ENCODE measurements around the gene CEP152. TPM values are rescaled to one million over a fixed set of nuclear protein-coding genes. Genes with fewer than 3 reads are reported as not detected.

CEP152 gene
- total RNA-seq, 4 donors from 2014 or later = 9.2 to 12.5 (median 11.2) TPM

DNA sequence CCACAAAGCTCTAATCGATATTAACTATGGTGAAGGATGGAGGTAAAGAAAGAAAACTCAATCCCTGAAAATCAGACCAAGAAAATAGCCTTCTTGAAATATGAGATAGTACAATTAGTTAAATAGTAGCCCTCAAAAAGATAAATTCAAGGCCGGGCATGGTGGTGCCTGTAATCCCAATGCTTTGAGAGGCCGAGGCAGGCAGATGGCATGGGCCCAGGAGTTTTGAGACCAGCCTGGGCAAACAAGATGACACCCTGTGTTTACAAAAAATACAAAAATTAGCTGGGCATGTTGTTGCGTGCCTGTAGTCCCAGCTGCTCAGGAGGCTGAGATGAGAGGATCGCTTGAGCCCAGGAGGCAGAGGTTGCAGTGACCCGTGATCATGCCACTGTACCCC, 31.6 kb upstream of the CEP152 start:
- TF ChIP-seq EP300 (IDR thresholded peaks at IDR 0.05) = no peak
- TF ChIP-seq, protein P1, sequence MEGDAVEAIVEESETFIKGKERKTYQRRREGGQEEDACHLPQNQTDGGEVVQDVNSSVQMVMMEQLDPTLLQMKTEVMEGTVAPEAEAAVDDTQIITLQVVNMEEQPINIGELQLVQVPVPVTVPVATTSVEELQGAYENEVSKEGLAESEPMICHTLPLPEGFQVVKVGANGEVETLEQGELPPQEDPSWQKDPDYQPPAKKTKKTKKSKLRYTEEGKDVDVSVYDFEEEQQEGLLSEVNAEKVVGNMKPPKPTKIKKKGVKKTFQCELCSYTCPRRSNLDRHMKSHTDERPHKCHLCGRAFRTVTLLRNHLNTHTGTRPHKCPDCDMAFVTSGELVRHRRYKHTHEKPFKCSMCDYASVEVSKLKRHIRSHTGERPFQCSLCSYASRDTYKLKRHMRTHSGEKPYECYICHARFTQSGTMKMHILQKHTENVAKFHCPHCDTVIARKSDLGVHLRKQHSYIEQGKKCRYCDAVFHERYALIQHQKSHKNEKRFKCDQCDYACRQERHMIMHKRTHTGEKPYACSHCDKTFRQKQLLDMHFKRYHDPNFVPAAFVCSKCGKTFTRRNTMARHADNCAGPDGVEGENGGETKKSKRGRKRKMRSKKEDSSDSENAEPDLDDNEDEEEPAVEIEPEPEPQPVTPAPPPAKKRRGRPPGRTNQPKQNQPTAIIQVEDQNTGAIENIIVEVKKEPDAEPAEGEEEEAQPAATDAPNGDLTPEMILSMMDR (IDR thresholded peaks at IDR 0.05) = no peak
- no peak for TF ChIP-seq POLR2A (IDR thresholded peaks at IDR 0.05)
- Histone ChIP-seq H3K27me3 (no peaks in the 10 kb centered on the region), H3K4me3 (no peak overlapping the region), H3K4me1 (peaks cover 0 to 15% (median 0%) of the 10 kb centered on the region in 4 donors), H3K9me3 (no peaks in the 10 kb centered on the region), H3K27ac (no peak overlapping the region), H3K36me3 (peaks cover 0 to 44% (median 0%) of the 10 kb centered on the region in 3 donors)
- 95 to 96% methylated on average over 6 of the region's 6 CpGs for WGBS, 2 donors
- DNase-seq (ENCODE audit: low spot score in 2 of 2) = no peak

DNA sequence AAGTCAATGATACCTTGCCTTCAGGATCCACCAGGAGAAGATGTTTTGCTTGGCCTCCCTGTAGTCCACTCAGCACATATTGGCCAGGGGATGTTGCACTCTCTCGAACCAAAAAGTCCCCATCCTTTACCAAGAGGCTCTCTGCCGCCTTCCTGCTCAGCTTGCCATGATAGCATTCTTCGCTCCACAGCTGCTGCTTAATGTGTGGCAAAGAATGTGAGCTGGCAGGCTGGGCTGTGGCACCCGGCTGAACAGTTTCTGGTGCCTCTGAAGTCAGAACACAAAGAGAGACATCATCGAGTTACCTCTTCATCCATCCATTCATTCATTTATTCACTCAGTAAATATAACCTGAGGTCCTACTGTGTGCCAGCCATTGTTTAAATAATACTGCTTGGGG, 23.9 kb upstream of the CEP152 start:
- Histone ChIP-seq H3K4me3 (no peak overlapping the region), H3K27ac (no peak overlapping the region), H3K27me3 (no peaks in the 10 kb centered on the region), H3K36me3 (peaks cover 0 to 48% (median 0%) of the 10 kb centered on the region in 3 donors), H3K4me1 (peaks cover 0 to 6% (median 0%) of the 10 kb centered on the region in 4 donors), H3K9me3 (peaks cover 0 to 16% (median 3%) of the 10 kb centered on the region in 4 donors)
- 85 to 96% methylated on average over 5 of the region's 5 CpGs for WGBS, 2 donors
- DNase-seq (ENCODE audit: low spot score in 2 of 2) = no peak
- TF ChIP-seq, protein P1 (IDR thresholded peaks at IDR 0.05) = no peak
- TF ChIP-seq EP300 (IDR thresholded peaks at IDR 0.05) (no peak), POLR2A (IDR thresholded peaks at IDR 0.05) (no peak)

DNA sequence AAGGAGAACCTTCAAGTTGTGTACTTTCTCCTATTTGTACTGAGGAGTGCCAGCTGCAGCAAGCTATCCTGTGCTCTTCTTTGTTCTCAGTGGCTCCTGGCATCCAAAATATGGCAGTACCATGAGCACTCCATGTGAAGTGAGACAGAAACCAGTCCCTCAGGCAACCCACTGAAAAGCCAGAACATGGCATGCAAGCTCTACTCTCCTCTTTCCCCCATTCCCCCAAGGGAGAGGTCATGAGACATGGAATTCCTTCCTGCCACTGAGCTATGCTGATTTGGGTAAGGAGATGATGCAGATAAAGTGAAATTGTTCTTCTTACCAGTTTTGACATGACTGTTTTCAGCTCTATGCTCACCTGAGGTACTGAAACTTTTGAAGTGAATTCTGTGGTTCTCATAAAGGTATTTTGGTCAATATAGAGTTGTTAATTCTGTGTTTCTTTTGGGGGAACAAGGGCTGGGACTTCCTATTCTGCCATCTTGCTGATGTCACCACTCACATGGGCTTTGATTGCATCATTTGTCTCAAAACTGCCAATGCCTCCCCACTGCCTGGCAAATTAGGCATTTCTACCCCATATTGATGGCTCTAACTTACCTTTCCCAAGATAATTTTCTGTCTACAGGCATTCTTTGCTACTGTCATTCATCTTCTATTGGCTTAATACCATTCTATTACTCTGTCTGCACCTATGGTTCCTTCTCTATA, 22.8 kb upstream of the CEP152 start:
- H3K27me3 ChIP-seq = no peaks in the 10 kb centered on the region
- TF ChIP-seq, protein P1 (IDR thresholded peaks at IDR 0.05) = no peak
- no peak for TF ChIP-seq POLR2A (IDR thresholded peaks at IDR 0.05)
- TF ChIP-seq EP300 (IDR thresholded peaks at IDR 0.05) = no peak

DNA sequence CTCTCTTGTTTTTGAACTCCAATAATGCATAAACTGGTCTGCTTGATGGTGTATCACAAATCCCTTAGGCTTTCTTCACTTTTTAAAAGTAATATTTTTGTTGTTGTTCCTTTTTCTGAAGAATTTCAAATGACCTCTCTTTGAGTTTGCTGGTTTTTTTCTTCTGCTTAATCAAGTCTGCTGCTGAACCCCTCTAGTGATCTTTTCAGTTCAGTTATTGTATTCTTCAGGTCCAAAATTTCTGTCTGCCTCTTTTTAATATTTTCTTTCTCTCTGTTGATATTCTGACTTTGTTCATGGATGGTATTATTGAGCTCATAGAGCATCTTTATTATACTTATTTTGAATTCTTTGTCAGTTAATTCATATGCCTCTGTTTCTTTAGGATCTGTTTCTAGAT, 21.8 kb upstream of the CEP152 start:
- Histone ChIP-seq H3K4me1 (no peaks in the 10 kb centered on the region), H3K9me3 (peaks cover 0 to 16% (median 3%) of the 10 kb centered on the region in 4 donors), H3K27ac (no peak overlapping the region), H3K27me3 (no peaks in the 10 kb centered on the region), H3K4me3 (no peak overlapping the region), H3K36me3 (peaks cover 0 to 43% (median 0%) of the 10 kb centered on the region in 3 donors)
- no peak for DNase-seq (ENCODE audit: low spot score in 2 of 2)
- TF ChIP-seq POLR2A (IDR thresholded peaks at IDR 0.05) = no peak
- TF ChIP-seq EP300 (IDR thresholded peaks at IDR 0.05) = no peak
- TF ChIP-seq, protein P1 (IDR thresholded peaks at IDR 0.05) = no peak

More for the DNA sequence above, 22.8 kb upstream of the CEP152 start:
- Histone ChIP-seq H3K27ac (no peak overlapping the region), H3K9me3 (peaks cover 0 to 16% (median 3%) of the 10 kb centered on the region in 4 donors), H3K4me3 (no peak overlapping the region), H3K36me3 (peaks cover 0 to 43% (median 0%) of the 10 kb centered on the region in 3 donors), H3K4me1 (no peaks in the 10 kb centered on the region)
- no peak for DNase-seq (ENCODE audit: low spot score in 2 of 2)

DNA sequence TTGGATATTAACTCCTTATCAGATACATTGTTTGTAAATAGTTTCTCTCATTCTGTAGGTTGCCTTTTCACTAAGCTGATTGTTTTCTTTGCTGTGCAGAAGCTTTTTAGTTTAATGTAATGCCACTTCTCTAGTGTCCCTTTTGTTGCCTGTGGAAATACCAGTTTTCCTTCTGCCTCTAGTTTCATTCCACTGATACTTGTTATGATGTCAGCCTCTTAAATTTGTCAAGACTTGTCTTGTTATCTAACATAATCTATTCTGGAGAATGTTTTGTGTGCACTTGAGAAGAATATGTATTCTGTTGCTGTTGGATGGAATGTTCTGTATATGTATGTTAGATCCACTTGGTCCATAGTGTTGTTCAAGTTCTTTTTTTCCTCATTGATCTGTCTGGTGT, 18.0 kb upstream of the CEP152 start:
- H3K27ac ChIP-seq = no peak overlapping the region
- peaks cover 0 to 37% (median 0%) of the 10 kb centered on the region in 3 donors for H3K36me3 ChIP-seq
- H3K9me3 ChIP-seq = peaks cover 0 to 16% (median 3%) of the 10 kb centered on the region in 4 donors
- no peaks in the 10 kb centered on the region for H3K4me1 ChIP-seq
- TF ChIP-seq, protein P1 (IDR thresholded peaks at IDR 0.05) = no peak
- no peak for TF ChIP-seq POLR2A (IDR thresholded peaks at IDR 0.05)
- TF ChIP-seq EP300 (IDR thresholded peaks at IDR 0.05) = no peak
- no peak overlapping the region for H3K4me3 ChIP-seq
- DNase-seq (ENCODE audit: low spot score in 2 of 2) = no peak
- no peaks in the 10 kb centered on the region for H3K27me3 ChIP-seq

Data from tibial nerve (tissue), 4 donors.